Erythroblast (primary cell): Measurements from ENCODE around the gene OAS1.

Source experiments
- GATA1 ChIP-seq: IDR thresholded peaks from 2 replicates; pipeline ENCODE4 v1.6.1; 2011; ENCODE audit warnings: low read depth, mild to moderate bottlenecking, control low read depth, low read length, moderate library complexity
- POLR2A ChIP-seq: IDR thresholded peaks from 2 replicates; pipeline ENCODE4 v1.6.1; 2011; ENCODE audit warnings: mild to moderate bottlenecking, low read length

DNA sequence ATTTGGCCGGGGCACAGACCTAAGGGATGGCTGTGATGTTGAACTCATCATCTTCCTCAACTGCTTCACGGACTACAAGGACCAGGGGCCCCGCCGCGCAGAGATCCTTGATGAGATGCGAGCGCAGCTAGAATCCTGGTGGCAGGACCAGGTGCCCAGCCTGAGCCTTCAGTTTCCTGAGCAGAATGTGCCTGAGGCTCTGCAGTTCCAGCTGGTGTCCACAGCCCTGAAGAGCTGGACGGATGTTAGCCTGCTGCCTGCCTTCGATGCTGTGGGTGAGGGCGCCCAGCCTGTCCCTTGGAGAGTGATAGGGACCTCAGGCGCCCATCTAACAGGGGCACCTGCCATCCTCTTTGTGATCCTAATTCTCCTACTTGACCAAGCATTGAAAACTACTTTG is 43.9 kb downstream of the OAS1 start:
- TF ChIP-seq POLR2A: no peak
- TF ChIP-seq GATA1: no peak
